Measurements from ENCODE around the gene CNKSR3.

CNKSR3 gene

DNA sequence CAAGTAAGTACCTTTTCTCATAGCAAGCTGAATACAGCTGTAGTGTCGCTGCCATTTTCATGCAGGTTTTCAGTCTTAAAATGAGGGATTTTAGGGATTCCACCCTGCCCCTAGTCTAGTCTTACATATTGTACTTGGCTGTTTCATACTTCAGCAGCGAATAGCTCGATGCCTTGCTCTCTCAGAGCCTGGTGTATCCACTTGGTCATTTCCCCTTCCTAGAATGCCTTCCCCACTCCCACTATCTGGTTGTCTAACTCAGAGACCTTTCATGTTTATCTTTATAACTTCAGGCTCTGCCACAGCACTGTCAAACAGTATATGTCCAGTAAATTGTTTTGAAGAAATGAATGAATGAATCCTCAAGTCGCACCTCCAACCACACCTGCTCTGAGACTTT lies 132.8 kb downstream of the CNKSR3 start:
- no peak for DNase-seq

GRCh38 chr6:154373971-154374370 lies 136.5 kb downstream of the CNKSR3 start:
- DNase-seq: no peak

DNA sequence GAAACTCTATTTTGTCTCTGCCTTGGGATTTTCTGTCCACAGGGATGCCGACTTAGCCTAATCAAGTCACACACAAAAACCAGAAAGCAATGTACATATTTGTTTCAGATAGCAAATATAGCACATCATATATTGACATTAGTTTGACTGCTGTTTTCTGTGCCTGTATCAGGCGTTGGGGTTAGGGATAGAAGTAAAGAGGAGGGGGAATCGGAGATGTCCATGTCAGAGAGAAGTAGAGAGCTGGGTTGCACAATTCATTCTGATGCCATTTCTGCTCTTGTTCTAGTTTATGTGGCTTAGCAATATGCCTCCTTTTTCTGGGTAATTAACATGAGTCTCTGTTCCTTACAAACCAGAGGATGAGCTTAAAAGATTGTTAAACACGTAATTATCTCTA lies 139.2 kb downstream of the CNKSR3 start:
- DNase-seq: no peak

DNA sequence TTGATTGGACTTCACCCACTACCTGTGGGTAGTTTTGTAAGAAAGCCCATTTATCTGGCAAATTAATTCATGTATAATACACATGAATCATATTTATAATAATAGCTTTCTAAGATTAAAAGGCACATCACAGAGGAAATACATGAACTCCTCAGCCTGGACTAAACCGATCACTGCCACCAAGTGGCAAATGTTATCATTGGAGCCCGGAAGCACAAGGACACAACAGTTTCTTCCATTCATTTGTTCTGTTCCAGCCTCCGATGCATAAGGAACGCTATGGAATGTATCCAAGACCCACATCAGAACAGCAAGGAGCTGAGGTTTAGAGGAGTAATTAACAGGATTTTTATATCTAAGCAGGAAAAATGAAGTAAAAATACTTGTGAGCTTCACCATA lies 139.9 kb downstream of the CNKSR3 start:
- DNase-seq: no peak

DNA sequence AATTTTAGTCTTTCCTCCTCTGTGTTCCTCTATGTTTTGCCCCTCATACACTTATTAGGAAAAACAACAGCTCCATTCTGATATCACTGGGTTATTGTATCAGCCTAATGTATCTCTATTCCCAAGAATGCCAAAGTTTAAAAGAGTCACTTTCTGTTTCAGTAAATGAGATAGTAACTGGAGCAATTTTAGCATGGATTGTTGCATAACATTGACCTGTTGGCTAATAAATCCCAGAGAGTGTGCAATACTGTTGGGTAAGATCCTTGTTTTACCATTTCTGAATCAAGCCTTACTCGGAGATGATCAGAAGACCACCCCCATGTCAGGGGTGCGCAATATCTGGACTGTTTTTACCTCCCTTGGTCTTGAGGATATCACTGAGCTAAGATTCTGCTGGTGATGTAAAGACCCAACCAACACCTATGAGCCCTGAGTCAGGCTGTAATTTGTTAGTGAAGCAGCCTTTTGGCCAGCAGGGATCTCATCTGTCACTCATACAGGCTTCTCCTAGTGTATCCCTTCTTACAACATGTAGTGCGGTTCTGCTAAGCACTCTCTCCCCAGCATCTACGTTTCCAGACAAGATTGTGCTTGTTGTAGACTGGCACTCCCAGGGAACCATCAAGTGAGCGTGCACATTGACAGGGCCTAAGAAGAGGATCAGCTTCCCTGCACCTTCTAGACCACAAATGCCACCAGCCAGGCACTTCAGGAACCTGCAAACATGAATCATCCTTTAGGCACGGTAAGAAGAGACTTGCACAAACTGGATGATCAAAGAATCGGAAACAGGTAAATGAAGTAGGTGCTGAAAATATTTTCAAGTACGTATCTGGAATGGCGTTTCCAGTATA lies 142.4 kb downstream of the CNKSR3 start:
- DNase-seq: no peak

DNA sequence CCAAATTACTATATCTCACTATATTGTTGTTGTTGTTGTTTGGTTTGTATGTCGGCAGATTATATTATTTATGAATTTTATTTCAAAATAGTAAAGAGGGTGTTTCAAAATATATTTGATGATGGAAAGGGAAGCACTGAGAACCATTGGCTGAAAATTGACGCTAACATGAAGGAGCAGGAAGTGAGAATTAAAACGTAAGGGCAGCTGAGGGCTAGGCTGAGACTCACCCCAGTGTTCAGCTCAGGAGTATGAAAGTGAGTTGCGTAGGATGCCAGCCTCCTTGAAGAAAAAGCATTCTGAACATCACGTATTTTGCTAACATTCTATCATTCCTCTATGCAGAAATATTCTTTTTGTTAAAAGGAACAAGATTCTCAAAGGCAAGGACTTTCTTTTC lies 143.1 kb downstream of the CNKSR3 start:
- DNase-seq: no peak

DNA sequence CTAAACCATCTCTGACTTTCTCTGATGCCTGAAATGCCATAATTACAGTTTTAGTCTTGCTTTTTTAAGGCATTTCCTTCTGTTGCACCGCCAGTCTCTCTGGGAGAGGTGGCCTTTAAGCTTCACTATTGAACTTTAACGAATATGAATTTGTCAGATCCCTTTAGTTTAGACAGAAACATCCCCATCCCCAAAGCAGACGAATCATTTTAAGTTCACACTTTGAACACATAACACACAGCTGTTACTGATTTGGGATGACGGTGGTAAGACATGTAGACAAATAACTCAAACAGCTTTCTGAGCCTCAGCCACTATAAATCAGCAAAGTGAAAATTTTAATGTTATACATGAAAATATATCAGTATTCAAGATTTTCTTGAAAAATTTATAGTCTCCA lies 146.7 kb downstream of the CNKSR3 start:
- no peak for DNase-seq

DNA sequence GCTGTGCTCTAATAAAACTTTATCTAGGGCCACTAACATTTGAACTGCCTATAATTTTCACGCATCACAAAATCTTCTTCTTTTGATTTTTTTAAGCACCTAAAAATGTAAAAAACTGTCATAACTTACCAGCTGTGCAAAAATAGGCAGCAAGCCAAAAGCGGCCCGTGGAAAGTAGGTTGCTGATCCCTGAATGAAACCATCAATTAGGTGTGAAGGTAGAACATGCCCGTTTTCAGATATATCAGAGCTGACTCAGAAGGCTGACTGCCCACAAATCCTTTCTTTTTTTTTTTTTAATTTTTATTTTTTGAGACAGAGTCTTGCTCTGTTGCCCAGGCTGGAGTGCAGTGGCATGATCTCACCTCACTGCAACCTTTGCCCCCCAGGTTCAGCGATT lies 149.0 kb downstream of the CNKSR3 start:
- no peak for DNase-seq

DNA sequence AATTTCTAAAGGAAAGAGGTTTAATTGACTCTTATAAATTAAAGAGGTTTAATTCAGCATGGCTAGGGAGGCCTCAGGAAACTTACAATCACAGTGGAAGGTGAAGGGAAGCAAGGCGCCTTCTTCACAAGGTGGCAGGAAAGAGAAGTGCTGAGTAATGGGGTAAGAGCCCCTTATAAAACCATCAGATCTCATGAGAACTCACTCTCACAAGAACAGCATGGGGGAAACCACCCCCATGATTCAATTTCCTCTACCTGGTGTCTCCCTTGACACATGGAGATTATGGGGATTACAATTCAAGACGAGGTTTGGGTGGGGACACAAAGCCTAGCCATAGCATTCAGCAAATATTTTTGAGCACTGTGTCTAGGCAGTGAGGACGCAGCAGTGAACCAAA lies 150.0 kb downstream of the CNKSR3 start:
- DNase-seq: no peak

GRCh38 chr6:154359679-154360078 lies 150.8 kb downstream of the CNKSR3 start:
- DNase-seq: no peak

DNA sequence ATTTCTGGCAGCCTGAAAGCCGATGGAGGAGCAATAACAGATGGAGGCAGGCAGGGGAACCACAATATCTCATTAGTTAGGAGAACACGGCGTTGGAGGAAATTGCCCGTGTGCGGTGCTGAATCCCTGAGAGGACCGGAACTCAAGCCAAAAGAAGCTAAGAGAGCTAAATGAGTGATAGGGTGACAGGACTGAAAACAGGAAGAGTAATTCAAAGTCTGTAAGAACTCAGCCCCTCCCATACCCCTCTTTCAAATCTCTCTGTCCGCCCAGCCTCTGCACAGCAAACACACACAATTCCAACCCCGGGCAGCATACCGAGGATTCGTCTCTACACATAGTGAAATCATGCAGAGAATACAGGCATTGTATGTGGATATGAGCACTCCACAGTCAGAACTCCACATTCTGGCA lies 151.3 kb downstream of the CNKSR3 start:
- no peak for DNase-seq

DNA sequence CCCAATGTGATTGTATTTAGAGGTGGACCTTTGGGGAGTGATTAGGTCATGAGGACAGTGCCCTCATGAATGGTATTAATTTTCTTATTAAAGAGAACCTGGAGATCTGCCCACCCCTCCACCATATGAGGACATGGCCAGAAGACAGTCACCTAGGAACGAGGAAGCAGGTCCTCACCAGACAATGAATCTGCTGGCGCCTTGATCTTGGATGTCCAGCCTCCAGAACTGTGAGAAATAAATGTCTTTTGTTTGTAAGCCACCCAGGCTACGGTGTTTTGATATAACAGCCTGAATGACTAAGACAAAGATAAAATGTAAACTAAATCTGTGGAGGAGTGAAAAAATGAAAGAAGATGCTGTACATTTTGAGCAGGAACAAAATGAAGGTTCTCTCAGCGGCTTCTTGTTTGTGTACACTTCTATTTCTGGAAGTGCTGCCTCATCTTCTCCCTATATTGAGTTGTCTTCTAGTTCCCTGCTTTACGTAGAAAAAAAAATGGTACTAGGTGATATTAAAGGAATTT lies 152.4 kb downstream of the CNKSR3 start:
- DNase-seq: no peak

- DNase-seq: no peak
Measured at GRCh38 chr6:154356690-154357089, 153.8 kb downstream of the CNKSR3 start, which contains the start of gene IPCEF1. IPCEF1 (minus strand) TSS chr6:154356803; CDS start chr6:154265947, 90,856 bp downstream.

DNA sequence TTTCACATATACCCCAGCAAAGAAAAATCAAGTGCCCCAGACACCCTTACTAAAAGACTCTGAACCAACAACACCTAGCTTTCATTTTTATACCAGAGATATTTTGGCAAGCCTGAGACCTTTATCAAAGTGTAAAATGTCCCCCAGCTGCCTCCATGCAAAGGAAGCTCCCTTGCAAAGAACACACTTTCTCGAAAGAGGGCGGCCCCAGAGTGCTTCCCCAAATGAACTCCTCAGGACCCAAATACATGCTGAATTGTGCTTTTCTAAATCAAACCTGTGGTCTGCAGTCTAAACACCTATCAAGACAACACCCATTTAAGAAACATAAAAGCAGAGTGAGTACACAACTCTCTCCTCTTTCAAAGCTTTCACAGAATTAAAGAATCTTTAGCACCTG lies 154.4 kb downstream of the CNKSR3 start:
- no peak for DNase-seq

DNA sequence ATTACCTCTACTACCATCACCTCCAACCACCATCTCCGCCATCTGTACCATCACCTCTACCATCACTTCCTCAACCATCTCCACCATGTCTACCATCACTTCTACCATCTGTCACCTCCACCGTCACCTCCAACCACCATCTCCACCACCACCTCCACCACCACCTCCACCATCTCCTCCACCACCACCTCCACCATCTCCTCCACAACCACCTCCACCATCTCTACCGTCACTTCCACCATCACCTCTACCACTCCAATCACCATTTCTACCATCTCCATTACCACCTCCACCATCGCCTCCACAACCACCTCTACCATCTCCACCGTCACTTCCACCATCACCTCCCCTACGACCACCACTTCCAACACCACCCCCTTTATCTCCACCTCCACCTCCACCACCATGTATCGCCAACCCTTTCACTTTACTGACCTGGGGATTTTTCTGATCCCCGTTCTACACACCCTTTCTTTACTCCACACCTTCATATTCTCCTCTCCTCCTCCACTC lies 156.2 kb downstream of the CNKSR3 start:
- DNase-seq: no peak

GRCh38 chr6:154353626-154354025 lies 156.9 kb downstream of the CNKSR3 start:
- DNase-seq: no peak

GRCh38 chr6:154352898-154353585 lies 157.4 kb downstream of the CNKSR3 start:
- DNase-seq: no peak

DNA sequence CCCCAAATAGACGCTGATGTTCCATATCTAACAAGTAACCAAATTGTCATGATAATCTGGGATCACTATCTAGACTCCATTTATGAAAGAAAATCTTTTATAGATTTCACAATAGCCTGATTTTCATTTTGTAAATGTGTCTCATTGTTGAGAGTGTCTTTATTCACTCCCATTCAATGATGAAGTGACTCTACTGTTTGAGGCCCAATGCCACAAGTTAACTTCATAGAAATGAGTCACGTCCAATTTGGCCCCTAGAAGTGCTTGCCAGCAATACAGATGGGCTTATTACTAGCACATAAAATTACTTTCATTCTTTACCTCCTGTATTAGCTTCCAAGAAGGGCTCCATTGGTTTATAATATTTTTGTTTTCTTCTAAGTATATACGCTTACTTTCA lies 160.2 kb downstream of the CNKSR3 start:
- DNase-seq: no peak

DNA sequence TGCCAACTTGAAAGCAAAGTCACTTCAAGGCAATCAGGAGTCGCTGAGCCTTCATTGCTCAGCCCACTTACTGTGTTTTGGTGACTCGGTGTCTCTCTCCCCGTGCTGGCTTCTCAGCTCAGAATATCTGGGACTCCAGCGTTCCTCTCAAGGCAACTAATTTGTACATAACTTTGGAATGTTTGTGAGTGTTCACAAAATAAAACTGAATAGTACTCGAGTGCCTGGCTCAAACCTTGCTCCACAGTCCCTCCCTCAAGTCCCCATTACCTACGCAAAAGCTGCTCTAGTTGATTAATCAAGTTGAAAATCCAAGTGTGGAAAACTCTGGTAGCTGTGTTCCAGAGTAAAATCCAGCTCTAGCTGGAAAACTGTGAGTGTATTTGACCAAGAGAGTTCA lies 162.5 kb downstream of the CNKSR3 start:
- DNase-seq: no peak

DNA sequence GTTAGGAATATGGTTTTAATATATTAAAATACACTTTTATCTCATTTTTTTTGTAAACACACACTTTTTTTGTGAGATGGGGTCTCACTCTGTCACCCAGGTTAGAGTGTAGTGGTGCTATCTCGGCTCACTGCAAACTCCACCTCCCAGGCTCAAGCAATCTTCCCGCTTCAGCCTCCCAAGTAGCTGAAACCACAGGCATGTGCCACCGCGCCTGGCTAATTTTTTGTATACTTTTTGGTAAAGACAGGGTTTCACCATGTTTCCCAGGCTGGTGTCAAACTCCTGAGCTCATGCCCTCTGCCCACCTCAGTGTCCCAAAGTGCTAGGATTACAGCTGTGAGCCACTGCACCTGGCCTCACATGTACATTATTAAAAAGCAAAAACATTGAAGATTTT lies 164.7 kb downstream of the CNKSR3 start:
- no peak for DNase-seq

DNA sequence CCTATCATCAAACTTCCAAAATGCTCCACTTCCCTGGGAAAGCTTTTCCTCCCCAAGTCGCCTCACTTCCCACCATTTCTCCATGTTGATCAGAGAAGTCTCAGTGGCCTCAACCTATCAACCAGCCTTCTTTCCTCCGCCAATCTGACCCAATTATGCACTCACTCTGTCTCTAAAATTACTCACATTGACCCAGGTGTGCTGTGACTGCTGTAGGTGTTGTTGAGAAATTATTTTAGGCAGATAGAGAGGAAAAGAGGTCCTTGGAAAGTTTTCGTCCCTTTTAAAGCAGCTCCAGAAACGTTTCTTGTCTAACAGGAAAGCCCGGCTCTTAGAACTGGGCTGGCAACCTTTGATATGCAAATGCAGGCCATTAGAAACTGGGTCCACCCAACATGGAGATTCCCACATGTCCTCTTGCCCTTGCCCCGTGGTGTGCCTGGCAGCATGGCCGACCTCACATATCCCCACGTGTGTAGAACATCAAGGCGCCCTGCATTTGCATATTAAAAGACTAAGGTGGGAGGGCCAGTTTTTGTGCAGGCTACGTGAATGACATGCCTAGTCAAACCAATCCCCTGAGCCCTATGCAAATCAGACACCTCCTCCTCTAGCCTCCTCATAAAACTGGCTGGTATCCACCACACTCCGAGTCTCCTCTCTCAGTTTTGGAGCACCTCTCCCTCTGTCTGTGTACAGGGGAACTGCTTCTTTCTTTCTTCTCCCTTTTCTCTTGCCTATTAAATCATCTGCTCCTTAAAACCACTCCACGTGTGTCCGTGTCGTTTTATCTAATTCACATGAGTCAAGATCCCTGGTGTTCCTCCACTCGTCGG lies 166.8 kb downstream of the CNKSR3 start:
- no peak for DNase-seq

GRCh38 chr6:154341871-154342270 lies 168.6 kb downstream of the CNKSR3 start:
- no peak for DNase-seq

DNA sequence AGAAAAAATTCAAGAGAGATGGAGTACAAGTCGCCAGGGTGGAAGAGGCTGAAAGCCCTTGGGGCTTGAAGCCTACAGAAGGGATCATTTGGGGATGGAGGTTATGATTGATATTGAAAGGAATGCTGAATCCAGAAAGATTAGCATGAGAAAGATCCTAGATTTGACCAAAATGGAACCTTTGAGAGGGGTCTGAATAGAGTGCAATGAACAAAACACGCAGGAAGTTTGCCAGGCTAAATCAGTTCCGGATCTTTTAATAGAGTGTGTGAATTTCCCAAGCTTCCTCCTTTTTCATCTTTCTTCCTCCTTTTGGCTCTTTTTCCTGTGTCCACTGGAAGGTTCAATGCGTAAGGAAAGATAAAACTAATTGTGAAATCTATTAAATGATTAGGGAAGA lies 169.1 kb downstream of the CNKSR3 start:
- DNase-seq: no peak
